ENCODE measurements around the gene EP400. TPM values are rescaled to one million over a fixed set of nuclear protein-coding genes. Genes with fewer than 3 reads are reported as not detected.

Gene EP400
- total and polyA plus RNA-seq, 2 of the 8 experiments (the other 6 are each of a cell fraction or from before 2014, with no cell fraction given), result 13.1 to 69.7 TPM

- TF ChIP-seq SIRT6 (IDR thresholded peaks at IDR 0.05; ENCODE audit: low read length) (no peak), FOSL1 (IDR thresholded peaks at IDR 0.05; ENCODE audit: insufficient read depth, low read depth, low read length) (no peak), SP2 (IDR thresholded peaks at IDR 0.05; ENCODE audit: low read length) (no peak), CREB1 (IDR thresholded peaks at IDR 0.05) (peak; percentile 6), ZNF274 (IDR thresholded peaks at IDR 0.05; ENCODE audit: borderline replicate concordance, extremely low read depth, low read length) (no peak), YY1 (IDR thresholded peaks at IDR 0.05; ENCODE audit: low read depth, low read length) (no peak), POLR2AphosphoS5 (IDR thresholded peaks at IDR 0.05; ENCODE audit: low read depth, low read length) (peak; percentile 82), SRF (IDR thresholded peaks at IDR 0.05; ENCODE audit: low read depth, low read length) (no peak), NANOG (IDR thresholded peaks at IDR 0.05; ENCODE audit: insufficient read depth, low read depth, low read length, poor library complexity, severe bottlenecking) (no peak), MAFK (IDR thresholded peaks at IDR 0.05; ENCODE audit: low read depth, low read length) (no peak), JUND (IDR thresholded peaks at IDR 0.05; ENCODE audit: low read length) (no peak), ASH2L (IDR thresholded peaks at IDR 0.05; ENCODE audit: low read length) (peak; percentile 32), ATF2 (IDR thresholded peaks at IDR 0.05; ENCODE audit: low read length) (0 out of 2 replicates have a peak, but pooled peaks have one; percentile 28), KDM4A (IDR thresholded peaks at IDR 0.05; ENCODE audit: low read depth, low read length, severe bottlenecking) (peak; percentile 58), SUZ12 (IDR thresholded peaks at IDR 0.05; ENCODE audit: low read length) (no peak), CTCF (IDR thresholded peaks at IDR 0.05; ENCODE audit: control extremely low read depth in 1 of 3, insufficient read depth in 1 of 3, low read depth in 1 of 3, low read length in 3 of 3) (no peak), TAF1 (IDR thresholded peaks at IDR 0.05; ENCODE audit: low read depth, low read length) (peak; percentile 80), CBX8 (IDR thresholded peaks at IDR 0.05; ENCODE audit: borderline replicate concordance, low read depth, low read length) (no peak), HDAC2 (IDR thresholded peaks at IDR 0.05; ENCODE audit: borderline replicate concordance in 1 of 2, low read depth in 2 of 2, low read length in 2 of 2) (0 out of 4 replicates have a peak, but pooled peaks of 1 of the 2 experiments have one; percentile 18), RXRA (IDR thresholded peaks at IDR 0.05; ENCODE audit: insufficient read depth, low read depth, low read length) (no peak)
Observed at GRCh38 chr12:132083941-132084620, 134.3 kb downstream of the EP400 start (continued).

Measured in H1 (cell line).